Stimulated activated CD8-positive, alpha-beta memory T cell treated with anti-CD3 and anti-CD28 coated beads, Interleukin-15, amount 100 ng/mL, for 4 hours (primary cell): ENCODE measurements around the gene ETV6.

Experiments used
- DNase-seq, 2 donors: peaks; one replicate each; pipeline ENCODE4 v3.0.0-alpha.2; 2020; ENCODE audit warnings: low read depth in 2 of 2

ETV6 gene

DNA sequence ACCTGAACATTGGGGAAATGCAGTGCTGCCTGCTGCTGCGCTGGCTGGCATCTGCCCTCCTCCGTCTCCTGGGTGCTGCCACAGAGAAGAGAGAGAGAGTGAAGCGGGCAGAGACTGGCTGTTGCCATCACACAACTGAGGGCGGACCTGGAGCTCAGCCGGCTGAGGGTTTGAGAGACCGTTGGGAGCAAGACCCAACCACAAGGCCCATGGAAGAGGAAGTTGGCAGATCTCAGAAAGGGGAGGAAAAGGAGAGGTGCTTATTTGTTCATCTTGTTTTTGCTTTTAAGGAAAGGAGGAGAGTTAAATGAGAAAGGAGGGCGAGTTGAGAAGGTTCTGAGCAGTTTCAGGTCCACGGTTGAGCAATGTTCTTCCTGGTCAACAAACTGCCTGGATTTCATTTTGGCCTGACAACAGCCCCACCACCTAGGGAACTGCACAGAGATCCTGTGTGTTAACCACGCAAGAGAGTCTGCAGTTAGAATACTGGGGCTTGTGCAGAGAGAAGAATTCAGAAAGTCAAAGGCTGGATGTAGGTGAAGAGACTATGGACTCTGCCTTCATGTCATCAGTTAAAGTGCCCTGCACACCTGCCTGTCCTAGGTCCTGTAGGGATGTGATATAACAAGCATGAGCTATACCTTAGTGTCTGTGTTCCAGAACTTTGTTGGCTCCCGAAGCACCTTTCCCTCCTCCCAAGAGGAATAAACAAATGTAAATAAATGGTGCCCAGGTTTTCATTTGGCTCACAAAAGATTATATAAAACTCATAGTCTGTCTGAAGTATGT, 124.6 kb downstream of the ETV6 start:
- DNase-seq = no peak

DNA sequence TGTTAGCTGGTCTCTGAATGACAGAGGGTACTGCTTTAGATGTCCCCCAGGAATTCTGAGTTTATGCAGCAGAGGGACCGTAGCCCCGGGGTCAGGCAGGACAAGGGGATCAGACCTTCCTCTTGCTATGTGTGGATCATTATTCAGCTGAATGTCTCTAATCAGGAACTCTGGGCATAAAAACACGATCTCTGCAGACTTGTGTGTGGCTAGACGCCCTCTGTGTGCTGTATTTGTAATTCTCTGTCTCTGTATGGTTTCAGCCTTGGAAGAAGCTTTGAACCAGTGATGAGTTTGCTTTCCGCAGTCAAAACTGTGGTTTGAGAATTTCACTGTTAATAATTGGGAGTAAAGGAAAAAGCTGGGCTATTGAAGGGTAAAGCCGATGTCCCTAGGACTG, 125.3 kb downstream of the ETV6 start:
- no peak for DNase-seq

DNA sequence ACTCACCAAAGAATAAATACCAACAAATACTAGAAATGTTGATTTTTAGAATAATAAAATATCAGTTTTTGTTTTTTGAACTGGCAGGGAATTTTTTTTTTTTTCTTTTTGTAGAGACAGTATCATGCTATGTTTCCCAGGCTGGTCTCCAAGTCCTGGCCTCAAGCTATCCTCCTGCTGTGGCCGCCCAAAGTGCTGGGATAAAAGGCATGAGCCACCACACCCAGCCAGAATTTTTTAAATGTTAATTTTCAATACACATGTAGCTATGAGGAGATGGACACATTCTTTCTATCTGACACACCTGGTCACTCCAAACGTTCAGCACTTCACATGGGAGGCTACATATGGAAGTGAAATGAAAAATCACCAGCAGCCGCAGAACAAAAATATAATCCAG, 126.8 kb downstream of the ETV6 start:
- no peak for DNase-seq

DNA sequence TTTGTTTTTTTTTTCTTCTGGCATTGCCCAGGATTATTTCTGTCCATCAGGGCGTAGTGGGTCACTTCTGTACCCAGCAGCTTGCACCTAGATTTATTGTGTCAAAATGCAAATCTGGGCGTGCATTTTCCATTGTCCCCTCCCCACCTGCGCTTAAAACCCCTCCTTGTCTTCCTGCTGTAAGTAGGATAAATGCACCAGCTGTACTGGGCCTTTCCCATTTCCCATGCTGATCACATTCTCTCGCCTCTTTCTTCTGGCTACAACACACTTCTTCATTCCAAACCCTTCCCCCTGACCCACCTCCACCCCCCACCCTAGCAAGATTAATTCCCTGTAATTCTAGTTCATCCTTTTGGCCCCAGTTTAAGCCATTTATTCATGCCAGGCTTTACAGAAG, 128.0 kb downstream of the ETV6 start:
- DNase-seq = no peak

DNA sequence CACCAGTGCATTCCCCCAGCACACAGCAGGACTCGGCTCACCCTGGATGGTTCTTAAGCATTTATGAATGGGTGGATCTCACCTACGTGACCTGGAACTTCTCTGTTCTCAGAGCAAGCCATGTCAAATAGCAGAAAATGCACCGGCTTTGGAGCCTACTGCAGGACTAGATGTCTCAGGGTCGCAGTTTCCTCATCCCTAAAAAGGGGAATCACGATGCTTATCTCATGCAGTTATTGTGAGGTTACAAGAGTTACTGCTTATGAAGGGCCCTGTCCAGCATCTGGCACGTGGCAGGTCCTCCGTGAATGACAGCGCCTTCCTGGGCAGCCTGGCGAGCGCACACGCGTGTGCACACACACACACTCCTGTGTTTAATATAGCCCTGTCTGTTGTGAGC, 128.5 kb downstream of the ETV6 start:
- no peak for DNase-seq

DNA sequence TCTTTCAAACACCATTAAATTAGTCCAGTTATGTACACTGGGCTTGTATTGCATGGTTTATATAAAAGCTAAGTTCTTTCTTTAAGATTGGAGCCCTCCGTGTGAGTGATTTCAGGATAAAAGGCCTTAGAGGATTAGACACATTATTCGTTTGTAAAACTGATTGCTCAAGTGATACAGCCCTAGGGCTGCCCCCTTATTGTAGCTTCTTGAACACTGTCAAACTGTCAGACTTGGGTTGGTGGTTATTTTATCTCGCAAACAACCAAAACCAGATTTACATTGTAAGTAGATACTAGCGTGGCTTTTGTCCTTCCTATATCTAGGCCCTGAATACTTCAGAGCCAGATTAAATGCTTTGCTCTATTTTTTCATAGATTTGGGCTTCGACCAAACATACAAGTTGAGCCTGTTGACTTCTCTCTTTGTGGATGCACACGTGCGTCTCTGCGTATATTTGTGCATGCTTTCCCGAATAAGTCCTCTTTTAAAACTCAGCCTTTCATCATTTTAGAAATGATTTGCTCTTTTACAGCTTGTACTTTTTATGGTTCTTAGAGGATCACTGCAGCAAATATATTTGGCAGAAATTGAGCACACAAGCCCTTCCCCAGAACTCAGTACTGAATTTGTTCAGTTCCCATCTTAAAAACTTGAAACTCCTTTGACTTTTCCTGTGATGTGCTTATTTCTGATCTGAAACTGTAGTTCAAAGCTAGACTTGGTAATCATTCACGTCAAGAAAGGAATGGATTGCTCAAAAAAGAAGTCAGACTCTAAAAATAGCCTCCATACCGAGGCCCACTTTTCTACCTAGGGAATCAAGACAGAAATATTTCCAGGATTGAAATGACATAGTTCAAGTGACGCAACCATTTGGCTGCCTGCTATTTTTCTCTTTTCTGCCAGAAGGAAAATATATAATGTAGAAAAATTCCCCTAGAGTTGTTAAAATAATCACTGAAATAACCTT, 129.5 kb downstream of the ETV6 start:
- DNase-seq = no peak

DNA sequence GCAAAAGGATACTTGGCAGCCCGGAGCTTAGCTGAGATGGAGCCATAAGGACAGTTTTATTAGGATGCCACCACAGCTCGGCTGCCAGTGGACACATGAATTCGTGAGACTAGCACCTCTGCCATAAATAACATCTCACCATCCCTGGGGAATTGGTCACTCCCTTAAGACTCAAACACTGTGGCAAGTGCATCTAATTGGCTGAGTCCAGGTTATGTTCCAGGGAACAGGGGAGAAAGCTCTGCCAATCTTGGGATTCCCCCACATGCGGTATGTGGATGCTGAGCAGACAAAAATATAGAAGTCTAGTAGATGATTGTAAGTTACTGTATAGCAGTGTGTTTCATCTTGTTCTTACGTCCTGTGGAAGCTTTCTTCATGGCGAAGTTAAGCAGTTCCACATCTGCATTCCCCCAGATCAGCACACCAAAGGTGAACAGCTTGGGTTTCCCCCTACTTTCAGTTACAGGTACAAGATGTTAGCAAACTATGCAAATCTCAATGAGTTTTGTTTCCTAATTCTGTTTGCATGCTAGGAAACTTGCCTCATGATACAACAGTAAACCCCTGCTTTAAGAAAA, 131.1 kb downstream of the ETV6 start:
- DNase-seq = no peak

DNA sequence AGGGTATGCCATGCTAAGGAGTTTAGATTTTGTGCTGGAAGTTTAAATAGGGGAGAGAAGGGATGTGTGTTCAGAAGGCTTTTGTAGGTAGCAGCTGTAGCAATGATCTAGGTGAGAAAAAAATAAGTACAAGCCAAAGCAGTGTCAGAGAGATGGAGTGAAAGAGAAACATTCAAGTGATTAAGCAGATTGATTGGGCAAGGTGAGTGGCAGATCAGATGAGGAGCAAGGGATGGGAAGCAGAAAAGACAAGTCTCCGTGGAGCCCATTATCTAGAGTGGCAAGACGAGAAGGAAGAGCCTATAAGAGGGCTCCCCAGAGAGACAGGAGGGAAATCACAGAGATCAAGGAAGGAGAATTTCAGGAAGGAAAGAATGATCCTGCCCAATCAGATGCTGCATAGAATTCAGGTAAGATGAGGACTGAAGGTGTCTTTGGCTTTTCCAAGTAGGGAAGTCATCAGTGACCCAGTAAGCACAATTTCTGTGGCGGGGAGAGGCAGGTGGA, 133.5 kb downstream of the ETV6 start:
- DNase-seq = no peak

DNA sequence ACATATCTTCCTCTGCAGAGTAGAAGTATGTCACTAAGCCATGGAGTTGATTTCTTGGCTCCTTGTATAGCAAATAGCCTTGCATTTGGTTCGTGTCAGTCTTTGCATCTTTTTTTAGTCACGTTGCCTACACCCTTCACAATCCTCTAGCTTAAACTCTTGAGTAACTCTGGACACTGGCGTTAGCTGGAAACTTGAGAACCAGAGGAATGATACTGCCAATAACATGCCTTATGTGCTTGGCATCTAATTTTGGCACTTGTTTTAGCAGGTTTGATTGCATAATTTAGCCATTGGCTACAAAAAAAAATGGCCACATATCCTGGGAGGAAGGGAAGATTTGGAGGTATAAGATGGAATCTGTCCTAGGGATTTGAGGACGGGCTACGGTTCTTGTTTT, 136.2 kb downstream of the ETV6 start:
- DNase-seq = no peak

DNA sequence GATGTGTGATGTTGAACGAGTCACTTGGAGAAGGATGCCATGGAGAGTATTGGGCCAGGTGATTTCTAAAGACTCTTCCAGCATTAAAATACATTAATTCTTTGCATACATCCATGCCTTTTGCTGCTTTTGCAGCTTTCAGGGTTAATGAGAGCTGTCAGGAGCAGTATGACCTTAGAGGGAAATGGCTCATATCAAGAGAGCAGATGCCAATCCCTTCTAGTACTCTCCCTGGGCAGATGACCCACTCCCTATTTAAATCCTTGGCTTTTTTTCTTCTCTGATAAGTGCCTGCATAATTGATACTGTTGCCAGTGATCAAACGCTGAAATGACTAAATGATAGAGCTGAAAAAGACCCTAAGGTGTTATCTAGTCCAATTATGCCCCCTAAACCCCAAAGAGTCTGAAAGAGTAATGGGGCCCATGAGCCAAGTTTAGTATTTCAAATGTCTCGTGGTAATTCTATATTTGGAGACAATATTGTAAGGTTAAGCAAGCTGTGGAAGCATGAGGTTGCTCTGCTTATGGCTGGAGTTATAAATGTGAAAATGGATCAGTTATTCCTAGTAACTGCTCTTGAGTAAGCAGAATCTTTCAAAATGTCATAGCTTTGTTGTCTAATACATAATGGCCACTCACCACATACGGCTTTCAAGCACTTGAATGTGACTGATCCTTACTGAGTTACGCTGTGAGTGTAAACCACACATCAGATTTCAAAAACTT, 137.3 kb downstream of the ETV6 start:
- no peak for DNase-seq

DNA sequence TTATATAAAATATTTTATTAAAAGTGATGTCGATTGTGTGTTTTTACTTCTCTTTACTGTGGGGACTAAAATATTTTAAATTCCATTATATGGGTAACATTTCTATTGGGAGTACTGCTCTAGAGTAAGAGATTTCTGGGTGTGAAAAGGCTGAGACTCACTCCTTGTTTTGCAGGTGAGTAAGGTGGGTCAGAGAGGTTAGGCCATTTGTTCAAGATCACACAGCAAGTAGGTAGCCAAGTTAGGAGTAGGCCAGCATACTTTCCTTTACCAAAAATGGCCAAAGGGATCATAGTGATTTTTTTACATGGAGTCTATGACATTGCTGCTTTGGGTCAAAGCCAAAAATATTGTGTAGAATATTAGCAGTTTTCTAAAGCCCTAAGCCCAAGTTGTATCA, 138.0 kb downstream of the ETV6 start:
- DNase-seq = no peak

DNA sequence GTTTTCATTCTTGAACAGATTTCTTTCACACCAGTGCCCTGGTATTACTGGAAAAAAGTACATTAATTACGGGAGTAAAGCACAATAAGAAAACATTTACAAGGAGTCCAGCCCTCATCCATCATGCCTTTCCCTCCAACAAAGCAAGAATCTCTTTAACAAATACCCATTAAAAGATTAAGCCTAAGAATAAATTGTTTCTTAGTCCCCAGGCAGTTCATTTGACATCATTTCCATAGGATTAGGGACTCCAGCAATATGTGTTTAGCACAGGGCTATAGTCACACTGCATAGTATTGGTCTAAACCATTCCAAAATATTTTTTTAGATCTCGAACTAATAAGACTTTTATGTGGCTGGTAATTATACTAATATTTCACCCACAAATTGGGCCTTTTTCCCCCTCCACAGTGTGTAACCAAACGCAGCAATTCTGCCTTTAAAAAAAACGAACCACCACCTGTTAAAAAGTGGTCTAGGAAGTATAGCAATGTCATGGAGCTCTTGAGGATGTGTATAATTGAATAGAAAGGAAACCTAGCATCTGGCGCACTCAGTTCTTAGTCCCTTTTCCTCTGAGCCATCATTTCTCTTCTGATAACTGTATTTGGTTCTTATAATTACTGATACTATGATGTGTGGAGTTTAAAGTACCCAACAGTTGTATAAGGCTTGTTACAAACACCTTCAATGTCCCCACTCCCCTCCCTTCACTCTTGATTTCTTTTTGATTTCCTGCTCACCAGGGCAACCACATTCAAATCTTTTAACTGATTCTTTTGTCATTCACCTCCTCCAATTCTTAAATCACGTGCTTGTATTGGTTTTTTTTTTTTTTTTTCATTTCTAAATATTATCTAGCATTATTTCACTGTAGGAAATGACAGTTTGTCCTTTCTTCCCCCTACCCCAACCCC, 138.7 kb downstream of the ETV6 start:
- DNase-seq = no peak

DNA sequence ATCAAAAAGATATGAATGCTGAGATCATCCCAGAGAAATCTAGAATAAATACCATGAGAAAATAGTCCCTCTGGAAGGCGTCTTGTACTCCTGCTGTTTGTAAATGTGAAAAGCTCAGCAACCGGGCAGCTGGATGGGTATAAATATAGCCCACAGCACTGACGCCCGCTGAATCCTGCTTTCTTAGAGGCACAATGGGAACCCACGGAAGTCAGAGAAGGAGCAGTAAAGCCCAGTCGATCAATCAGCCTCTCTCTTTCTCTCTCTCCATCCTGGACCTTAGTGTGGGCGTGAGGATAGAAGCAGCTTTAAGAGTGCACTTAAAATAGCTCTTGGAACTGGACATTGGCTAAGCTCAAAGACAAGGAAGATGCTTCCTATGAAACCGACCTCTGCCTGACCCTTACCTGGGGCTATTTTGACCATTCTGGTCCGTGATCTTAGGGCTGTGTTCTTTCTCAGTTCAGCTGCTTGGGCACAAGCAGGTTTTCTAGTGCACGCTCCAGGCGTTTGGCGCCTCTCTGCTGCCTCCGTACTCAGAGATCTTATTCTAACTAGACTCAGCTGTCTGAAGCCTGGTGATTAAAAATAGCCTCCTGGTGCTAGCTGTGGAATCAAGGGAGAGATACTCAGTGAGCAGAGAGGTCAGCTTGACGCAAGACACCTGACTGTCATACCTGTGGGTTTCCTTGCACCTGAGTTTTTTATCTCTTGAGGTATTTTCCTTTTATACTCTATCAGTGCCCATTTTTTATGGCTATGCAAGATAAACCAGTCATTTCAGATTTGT, 144.6 kb downstream of the ETV6 start:
- no peak for DNase-seq

DNA sequence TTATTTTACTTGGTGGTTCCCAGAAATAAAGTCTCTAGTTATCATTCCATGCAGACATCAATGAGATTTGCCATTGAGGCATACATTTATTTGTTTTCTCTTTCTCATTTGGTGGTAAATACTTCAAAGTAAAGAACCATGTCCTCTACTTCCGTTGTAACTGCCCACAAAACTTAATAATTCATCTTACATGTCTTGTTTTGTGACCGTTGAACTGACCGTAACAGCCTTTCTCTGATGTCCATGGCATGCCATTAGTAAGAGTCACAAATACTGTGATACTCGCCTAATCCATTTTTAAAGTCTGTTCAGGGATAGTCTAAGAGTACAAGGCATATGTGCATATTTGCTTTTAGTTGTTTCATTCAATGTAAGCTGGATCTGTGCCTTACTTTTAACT, 145.3 kb downstream of the ETV6 start:
- DNase-seq = no peak

DNA sequence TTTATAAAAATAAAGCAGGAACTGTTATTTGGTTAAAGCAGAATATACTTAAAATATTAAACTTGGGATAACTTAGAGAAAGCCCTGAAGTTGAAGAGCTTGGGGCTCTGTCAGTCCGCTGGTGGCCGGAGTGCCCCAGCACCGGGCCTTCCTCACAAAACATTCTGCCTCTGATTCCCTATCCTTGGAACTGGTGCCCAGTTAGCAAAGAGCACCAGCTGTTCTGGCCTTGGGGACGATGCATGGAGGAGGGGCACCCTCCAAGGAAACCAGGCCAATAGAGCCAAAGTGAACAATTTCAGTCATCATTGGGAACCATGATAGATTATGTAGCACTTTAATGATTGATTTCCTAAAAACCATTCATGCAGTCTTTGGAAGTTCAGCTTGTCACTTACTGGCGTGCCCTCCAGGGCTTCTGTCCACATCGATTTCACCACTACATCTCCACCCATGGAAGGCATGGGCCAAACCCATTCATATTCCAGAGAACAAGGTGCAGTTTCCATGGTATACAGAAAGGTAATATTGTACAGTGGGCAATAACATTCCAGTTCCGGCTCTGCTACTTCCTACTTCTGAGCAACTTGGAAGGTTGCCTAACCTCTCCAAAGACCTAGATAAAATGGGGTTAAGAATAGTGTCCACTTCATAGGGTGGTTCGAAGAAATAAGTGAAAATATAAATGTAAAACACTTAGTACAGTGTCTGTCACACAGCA, 145.9 kb downstream of the ETV6 start:
- no peak for DNase-seq

DNA sequence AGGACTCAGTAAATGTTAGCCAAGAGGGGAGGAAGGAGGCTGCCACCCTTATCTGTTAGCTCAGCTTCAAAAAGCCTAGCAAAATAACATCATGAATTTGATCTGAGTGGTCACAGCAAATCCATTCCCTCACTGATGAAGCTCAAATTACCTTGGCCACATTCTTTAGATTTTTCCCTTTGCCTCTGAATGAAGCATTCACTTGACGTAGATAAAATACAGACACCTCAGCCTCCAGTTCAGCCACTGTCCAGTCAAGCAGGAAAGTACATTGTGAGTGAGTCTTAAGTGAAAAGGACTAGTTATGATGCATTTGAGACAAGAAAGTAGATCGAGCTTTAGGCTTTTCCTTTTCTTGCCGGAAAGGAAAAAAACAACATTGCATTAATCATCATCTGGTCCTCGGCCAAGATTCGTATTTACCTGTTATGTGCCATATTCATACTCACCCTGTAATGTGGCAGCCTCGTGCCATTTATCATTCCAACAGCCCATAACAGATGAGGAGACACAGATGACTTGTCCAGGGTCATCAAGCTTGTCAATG, 146.5 kb downstream of the ETV6 start:
- no peak for DNase-seq

DNA sequence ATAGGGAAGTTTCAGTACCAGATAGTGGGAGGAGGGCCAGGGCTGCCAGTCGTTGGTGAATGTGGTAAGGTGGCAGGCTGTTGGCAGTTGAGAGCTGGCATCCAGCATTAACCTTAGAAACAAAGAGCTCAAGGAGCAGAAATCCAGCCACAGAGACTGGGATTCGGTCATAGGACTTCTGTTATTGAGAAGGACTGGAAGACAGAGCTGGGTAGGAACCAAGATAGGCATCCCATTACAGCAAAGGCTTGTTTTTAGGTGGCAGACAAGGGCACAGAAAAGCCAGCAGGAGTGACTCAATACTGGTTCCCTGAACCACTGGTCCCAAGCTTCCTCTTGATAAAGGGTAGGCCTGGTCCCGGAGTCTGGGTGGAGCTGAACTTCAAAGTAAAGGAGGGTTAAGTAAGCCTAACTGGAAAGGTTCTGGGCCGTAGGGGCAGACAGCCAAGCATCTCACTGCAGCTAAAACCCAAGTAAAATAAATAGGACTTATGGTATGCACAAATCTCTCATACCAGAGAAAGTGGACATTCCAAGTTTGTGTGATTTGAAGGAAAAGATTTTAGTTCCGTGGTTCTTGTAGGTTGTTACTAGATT, 147.9 kb downstream of the ETV6 start:
- no peak for DNase-seq

DNA sequence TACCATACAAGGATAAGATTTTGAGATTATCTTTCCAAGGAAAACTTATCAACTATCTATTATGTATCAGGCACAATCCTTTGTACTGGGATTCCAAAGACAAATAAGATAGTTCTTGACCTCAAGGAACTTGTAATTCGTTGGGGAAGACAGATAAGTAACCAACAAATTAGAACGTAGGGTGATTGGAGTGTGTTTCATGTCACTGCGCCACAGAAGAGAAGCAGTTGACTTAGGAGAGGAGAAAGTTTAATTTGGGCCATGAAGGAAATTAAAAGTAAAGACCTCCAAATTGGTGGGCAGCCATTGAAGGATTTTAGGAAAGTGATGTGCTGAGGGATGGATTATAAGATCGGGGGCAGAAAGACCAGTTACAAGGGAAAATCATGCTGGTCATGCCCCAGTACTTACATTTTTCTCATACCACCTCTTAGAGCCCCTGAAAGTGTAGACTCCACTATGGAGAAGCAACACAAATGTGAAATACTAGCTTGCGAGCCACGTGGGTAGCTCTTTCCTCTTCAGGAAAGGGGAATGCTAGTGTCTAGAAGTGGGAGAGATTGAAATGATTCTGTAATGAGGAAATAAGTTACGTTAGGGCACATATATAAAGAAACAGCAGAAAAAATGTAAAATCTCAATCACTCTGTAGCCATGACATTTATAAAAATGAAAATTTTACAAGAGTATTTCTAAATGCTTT, 148.7 kb downstream of the ETV6 start:
- no peak for DNase-seq
